ENCODE data around the gene TPD52L2. TPM values are rescaled to one million over a fixed set of nuclear protein-coding genes. Genes with fewer than 3 reads are reported as not detected.

The TPD52L2 gene
- total and polyA plus RNA-seq, 2 donors from 2014 or later: 73.1 to 78.0 TPM

GRCh38 chr20:63854766-63855362 lies 10.2 kb upstream of the TPD52L2 start:
- intact Hi-C loops (cut with DNase I): no loop called here
- no peak for FAIRE-seq
- Histone ChIP-seq H3K4me3 (ENCODE audit: low read length in 3 of 3) (no peak overlapping the region), H3K27me3 (ENCODE audit: control insufficient read depth, insufficient read depth, low read length) (no peaks in the 10 kb centered on the region), H3K36me3 (ENCODE audit: control insufficient read depth in 2 of 3, insufficient read depth in 3 of 3, low read length in 3 of 3) (no peaks in the 10 kb centered on the region), H3K27ac (ENCODE audit: low read depth in 2 of 2, low read length in 2 of 2) (peak overlapping the region; percentile 48 to 71), H3K9me3 (ENCODE audit: control insufficient read depth in 2 of 3, insufficient read depth in 1 of 3, low read length in 3 of 3) (no peaks in the 10 kb centered on the region), H3K4me1 (ENCODE audit: control insufficient read depth in 2 of 3, insufficient read depth in 2 of 3, low read depth in 1 of 3, low read length in 3 of 3) (peaks cover 7 to 48% (median 25%) of the 10 kb centered on the region in 3 donors), H3K9ac (ENCODE audit: low read length in 3 of 3) (no peak overlapping the region)
- TF ChIP-seq CTCF (IDR thresholded peaks at IDR 0.05; ENCODE audit: borderline replicate concordance, extremely low read depth, insufficient read depth): no peak
- DNase-seq: peak in 4 of 5 donors; percentile 40 to 84 (median 70)

- no peak overlapping the region for H3K4me3 ChIP-seq (ENCODE audit: low read length in 3 of 3)
- FAIRE-seq (no peak), DNase-seq (peak in 3 of 5 donors; percentile 54 to 78 (median 70))
- H3K27me3 ChIP-seq (ENCODE audit: control insufficient read depth, insufficient read depth, low read length): no peaks in the 10 kb centered on the region
- H3K4me1 ChIP-seq (ENCODE audit: control insufficient read depth in 2 of 3, insufficient read depth in 2 of 3, low read depth in 1 of 3, low read length in 3 of 3): peaks cover 7 to 48% (median 25%) of the 10 kb centered on the region in 3 donors
- no peaks in the 10 kb centered on the region for H3K9me3 ChIP-seq (ENCODE audit: control insufficient read depth in 2 of 3, insufficient read depth in 1 of 3, low read length in 3 of 3)
- intact Hi-C loops (cut with DNase I): no loop called here
- no peaks in the 10 kb centered on the region for H3K36me3 ChIP-seq (ENCODE audit: control insufficient read depth in 2 of 3, insufficient read depth in 3 of 3, low read length in 3 of 3)
- H3K9ac ChIP-seq (ENCODE audit: low read length in 3 of 3): no peak overlapping the region
- peak overlapping the region in 1 of 2 donors; percentile 37 for H3K27ac ChIP-seq (ENCODE audit: low read depth in 2 of 2, low read length in 2 of 2)
- TF ChIP-seq CTCF (IDR thresholded peaks at IDR 0.05; ENCODE audit: borderline replicate concordance, extremely low read depth, insufficient read depth): no peak
These were observed 9.5 kb upstream of the TPD52L2 start for GRCh38 chr20:63855363-63856097.

- Histone ChIP-seq H3K27ac (ENCODE audit: low read depth in 2 of 2, low read length in 2 of 2) (no peak overlapping the region), H3K27me3 (ENCODE audit: control insufficient read depth, insufficient read depth, low read length) (no peaks in the 10 kb centered on the region), H3K4me1 (ENCODE audit: control insufficient read depth in 2 of 3, insufficient read depth in 2 of 3, low read depth in 1 of 3, low read length in 3 of 3) (peaks cover 7 to 48% (median 25%) of the 10 kb centered on the region in 3 donors), H3K9ac (ENCODE audit: low read length in 3 of 3) (no peak overlapping the region), H3K9me3 (ENCODE audit: control insufficient read depth in 2 of 3, insufficient read depth in 1 of 3, low read length in 3 of 3) (no peaks in the 10 kb centered on the region), H3K36me3 (ENCODE audit: control insufficient read depth in 2 of 3, insufficient read depth in 3 of 3, low read length in 3 of 3) (no peaks in the 10 kb centered on the region), H3K4me3 (ENCODE audit: low read length in 3 of 3) (no peak overlapping the region)
- intact Hi-C loops (cut with DNase I): no loop called here
- FAIRE-seq: no peak
- peak in 3 of 5 donors; percentile 58 to 82 (median 60) for DNase-seq
- TF ChIP-seq CTCF (IDR thresholded peaks at IDR 0.05; ENCODE audit: borderline replicate concordance, extremely low read depth, insufficient read depth): no peak
These were observed 9.0 kb upstream of the TPD52L2 start for GRCh38 chr20:63856098-63856511.
